ENCODE data around the gene VWA3B. TPM values are rescaled to one million over a fixed set of nuclear protein-coding genes. Genes with fewer than 3 reads are reported as not detected.

Gene VWA3B
- polyA plus RNA-seq, 3 donors = not detected

DNA sequence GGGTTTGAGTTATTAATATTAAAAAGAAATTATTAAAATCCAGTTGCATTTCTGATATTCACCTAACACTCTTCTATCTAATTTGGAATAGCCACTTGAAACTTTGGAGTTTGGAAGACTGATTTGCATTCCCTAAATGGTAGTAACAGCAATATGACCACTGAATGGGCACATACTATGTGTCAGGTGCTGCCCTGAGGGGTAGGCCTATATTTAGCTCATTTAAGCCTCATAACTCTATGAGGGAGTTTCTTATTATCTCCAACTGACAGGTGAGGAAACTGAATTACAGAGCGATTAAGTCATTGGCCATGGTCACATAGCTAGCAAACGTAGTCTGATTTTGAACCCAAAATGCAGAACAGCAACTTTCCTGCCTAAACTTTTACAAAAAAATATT is 77.3 kb downstream of the VWA3B start:
- Histone ChIP-seq H3K4me3 (replicated peaks in 1 of 3; ENCODE audit: low read depth in 2 of 3, low read length in 3 of 3) (no peak overlapping the region), H3K4me2 (replicated peaks; ENCODE audit: extremely low read depth, low read length, poor library complexity, severe bottlenecking) (no peak overlapping the region), H3K9ac (ENCODE audit: insufficient read depth, low read length, poor library complexity, severe bottlenecking) (no peak overlapping the region), H4K20me1 (ENCODE audit: insufficient read depth, low read length) (no peaks in the 10 kb centered on the region), H3K27ac (ENCODE audit: low read depth in 1 of 2, low read length in 2 of 2) (no peak overlapping the region), H3K27me3 (ENCODE audit: control insufficient read depth in 2 of 2, insufficient read depth in 2 of 2, low read length in 2 of 2) (no peaks in the 10 kb centered on the region), H2AFZ (ENCODE audit: insufficient read depth, low read depth, low read length, poor library complexity, severe bottlenecking) (no peak overlapping the region), H3K79me2 (ENCODE audit: insufficient read depth, low read length) (no peaks in the 10 kb centered on the region), H3K36me3 (replicated peaks in 1 of 2; ENCODE audit: control insufficient read depth in 1 of 2, insufficient read depth in 2 of 2, low read length in 2 of 2) (no peaks in the 10 kb centered on the region), H3K4me1 (ENCODE audit: control insufficient read depth in 1 of 2, insufficient read depth in 2 of 2, low read length in 2 of 2) (no peaks in the 10 kb centered on the region), H3K9me3 (replicated peaks in 1 of 2; ENCODE audit: control insufficient read depth in 1 of 2, insufficient read depth in 1 of 2, low read length in 2 of 2) (no peaks in the 10 kb centered on the region)
- Mint-ChIP-seq H3K9me3 (peaks cover 0 to 2% (median 0%) of the 10 kb centered on the region in 7 donors), H3K4me3 (no peak overlapping the region), H3K27ac (no peak overlapping the region), H3K4me1 (no peaks in the 10 kb centered on the region), H3K36me3 (no peaks in the 10 kb centered on the region), H3K27me3 (ENCODE audit: low read depth in 3 of 3) (peaks cover 8 to 19% (median 14%) of the 10 kb centered on the region in 3 donors)
- DNase-seq = no peak
- no CpG with 5 or more reads among the region's 2 CpGs for WGBS (ENCODE audit: insufficient coverage)
- TF ChIP-seq, protein P1, sequence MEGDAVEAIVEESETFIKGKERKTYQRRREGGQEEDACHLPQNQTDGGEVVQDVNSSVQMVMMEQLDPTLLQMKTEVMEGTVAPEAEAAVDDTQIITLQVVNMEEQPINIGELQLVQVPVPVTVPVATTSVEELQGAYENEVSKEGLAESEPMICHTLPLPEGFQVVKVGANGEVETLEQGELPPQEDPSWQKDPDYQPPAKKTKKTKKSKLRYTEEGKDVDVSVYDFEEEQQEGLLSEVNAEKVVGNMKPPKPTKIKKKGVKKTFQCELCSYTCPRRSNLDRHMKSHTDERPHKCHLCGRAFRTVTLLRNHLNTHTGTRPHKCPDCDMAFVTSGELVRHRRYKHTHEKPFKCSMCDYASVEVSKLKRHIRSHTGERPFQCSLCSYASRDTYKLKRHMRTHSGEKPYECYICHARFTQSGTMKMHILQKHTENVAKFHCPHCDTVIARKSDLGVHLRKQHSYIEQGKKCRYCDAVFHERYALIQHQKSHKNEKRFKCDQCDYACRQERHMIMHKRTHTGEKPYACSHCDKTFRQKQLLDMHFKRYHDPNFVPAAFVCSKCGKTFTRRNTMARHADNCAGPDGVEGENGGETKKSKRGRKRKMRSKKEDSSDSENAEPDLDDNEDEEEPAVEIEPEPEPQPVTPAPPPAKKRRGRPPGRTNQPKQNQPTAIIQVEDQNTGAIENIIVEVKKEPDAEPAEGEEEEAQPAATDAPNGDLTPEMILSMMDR (IDR thresholded peaks at IDR 0.05) = no peak
- intact Hi-C loops (cut with micrococcal nuclease) = no loop called here

DNA sequence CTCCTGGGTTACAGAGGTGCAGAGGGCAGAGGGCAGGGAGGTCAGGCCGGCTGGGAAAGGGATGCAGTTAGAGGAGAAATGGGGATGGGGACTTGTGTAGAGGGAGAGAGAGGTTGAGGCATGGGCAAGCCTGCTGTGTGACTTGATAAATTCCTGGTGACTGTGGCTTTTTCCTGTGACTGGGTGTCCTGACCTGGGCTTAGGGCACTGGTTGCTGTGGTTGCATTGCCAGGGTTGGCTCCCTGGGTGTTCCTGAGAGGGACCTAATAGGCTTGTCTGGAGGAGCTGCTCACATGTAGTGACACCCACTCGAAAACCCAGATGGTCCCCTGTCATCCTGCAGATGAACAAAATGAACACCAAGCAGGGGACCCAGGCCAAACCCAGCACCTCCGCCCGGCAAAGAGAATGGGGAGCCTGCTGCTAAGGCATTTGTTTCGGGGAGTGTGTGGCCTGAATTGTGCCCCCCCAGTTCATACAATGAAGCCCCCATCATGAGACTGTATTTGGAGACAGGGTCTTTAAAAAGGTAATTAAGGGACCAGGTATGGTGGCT is 78.6 kb downstream of the VWA3B start:
- Histone ChIP-seq H3K4me2 (replicated peaks; ENCODE audit: extremely low read depth, low read length, poor library complexity, severe bottlenecking) (no peak overlapping the region), H3K4me3 (replicated peaks in 1 of 3; ENCODE audit: low read depth in 2 of 3, low read length in 3 of 3) (no peak overlapping the region), H3K79me2 (ENCODE audit: insufficient read depth, low read length) (no peaks in the 10 kb centered on the region), H3K9me3 (replicated peaks in 1 of 2; ENCODE audit: control insufficient read depth in 1 of 2, insufficient read depth in 1 of 2, low read length in 2 of 2) (no peaks in the 10 kb centered on the region), H4K20me1 (ENCODE audit: insufficient read depth, low read length) (no peaks in the 10 kb centered on the region), H3K36me3 (replicated peaks in 1 of 2; ENCODE audit: control insufficient read depth in 1 of 2, insufficient read depth in 2 of 2, low read length in 2 of 2) (no peaks in the 10 kb centered on the region), H3K9ac (ENCODE audit: insufficient read depth, low read length, poor library complexity, severe bottlenecking) (no peak overlapping the region), H3K27me3 (ENCODE audit: control insufficient read depth in 2 of 2, insufficient read depth in 2 of 2, low read length in 2 of 2) (no peaks in the 10 kb centered on the region), H2AFZ (ENCODE audit: insufficient read depth, low read depth, low read length, poor library complexity, severe bottlenecking) (no peak overlapping the region), H3K27ac (ENCODE audit: low read depth in 1 of 2, low read length in 2 of 2) (no peak overlapping the region), H3K4me1 (ENCODE audit: control insufficient read depth in 1 of 2, insufficient read depth in 2 of 2, low read length in 2 of 2) (no peaks in the 10 kb centered on the region)
- Mint-ChIP-seq H3K27me3 (ENCODE audit: low read depth in 3 of 3) (peaks cover 8 to 24% (median 16%) of the 10 kb centered on the region in 3 donors), H3K9me3 (peaks cover 0 to 2% (median 0%) of the 10 kb centered on the region in 7 donors), H3K4me3 (no peak overlapping the region), H3K36me3 (no peaks in the 10 kb centered on the region), H3K4me1 (no peaks in the 10 kb centered on the region), H3K27ac (no peak overlapping the region)
- no peak for DNase-seq
- TF ChIP-seq, protein P1 (IDR thresholded peaks at IDR 0.05) = no peak
- intact Hi-C loops (cut with micrococcal nuclease) = no loop called here
- WGBS (ENCODE audit: insufficient coverage) = 100% methylated on average over 4 of the region's 5 CpGs

Data from CD14-positive monocyte (primary cell).